Erythroblast (primary cell): ENCODE measurements around the gene GNAT2.

ENCODE experiments used
- GATA1 ChIP-seq: IDR thresholded peaks from 2 replicates; pipeline ENCODE4 v1.6.1; 2011; ENCODE audit warnings: low read depth, mild to moderate bottlenecking, control low read depth, low read length, moderate library complexity
- POLR2A ChIP-seq: IDR thresholded peaks from 2 replicates; pipeline ENCODE4 v1.6.1; 2011; ENCODE audit warnings: mild to moderate bottlenecking, low read length

- TF ChIP-seq POLR2A = no peak
- no peak for TF ChIP-seq GATA1
These were observed 62.9 kb downstream of the GNAT2 start for GRCh38 chr1:109556563-109556962.
